NCI-H1417 (cell line): Measurements from ENCODE around the gene BCAS4.
"Not testable (repeated sequence)": the region's sequence is repeated elsewhere in the genome, so short reads cannot be mapped to it uniquely, and the experiment has no call there.

Source experiments
- DNase-seq, 3 experiments: peaks; one replicate each; lab custom pipeline; 2025; lab: John Stamatoyannopoulos, UW

Gene BCAS4

GRCh38 chr20:50876063-50876685 lies 81.3 kb downstream of the BCAS4 start:
- DNase-seq = no peak

GRCh38 chr20:50876816-50877215 lies 82.0 kb downstream of the BCAS4 start:
- DNase-seq = no peak

GRCh38 chr20:50877232-50877743 lies 82.4 kb downstream of the BCAS4 start:
- DNase-seq = no peak

GRCh38 chr20:50879649-50880550 lies 85.0 kb downstream of the BCAS4 start:
- no peak for DNase-seq

- not testable (repeated sequence) for DNase-seq
Measured at GRCh38 chr20:50881759-50882424, 87.0 kb downstream of the BCAS4 start.

GRCh38 chr20:50883856-50884255 lies 89.0 kb downstream of the BCAS4 start:
- DNase-seq = no peak

- no peak for DNase-seq
Measured at GRCh38 chr20:50885068-50885467, 90.2 kb downstream of the BCAS4 start.

GRCh38 chr20:50885781-50886180 lies 90.9 kb downstream of the BCAS4 start:
- DNase-seq = no peak

- no peak for DNase-seq
Measured at GRCh38 chr20:50886184-50886790, 91.4 kb downstream of the BCAS4 start.

- DNase-seq = no peak
Measured at GRCh38 chr20:50887576-50887975, 92.7 kb downstream of the BCAS4 start.

GRCh38 chr20:50891138-50891537 lies 96.3 kb downstream of the BCAS4 start:
- no peak for DNase-seq

GRCh38 chr20:50892394-50892793 lies 97.5 kb downstream of the BCAS4 start:
- DNase-seq = no peak

- DNase-seq = no peak
Measured at GRCh38 chr20:50893620-50894019, 98.8 kb downstream of the BCAS4 start.

- no peak for DNase-seq
Measured at GRCh38 chr20:50895111-50895830, 100.4 kb downstream of the BCAS4 start.

GRCh38 chr20:50898475-50898874 lies 103.6 kb downstream of the BCAS4 start:
- DNase-seq = no peak

- DNase-seq = peak in 1 of 3 experiments; percentile 39
Measured at GRCh38 chr20:50900261-50900660, 105.4 kb downstream of the BCAS4 start.

GRCh38 chr20:50901301-50901700 lies 106.4 kb downstream of the BCAS4 start:
- DNase-seq = no peak

- no peak for DNase-seq
Measured at GRCh38 chr20:50903353-50904051, 108.6 kb downstream of the BCAS4 start.

- peak in 1 of 3 experiments; percentile 3 for DNase-seq
Measured at GRCh38 chr20:50904067-50904570, 109.3 kb downstream of the BCAS4 start.

- no peak for DNase-seq
Measured at GRCh38 chr20:50909413-50909812, 114.6 kb downstream of the BCAS4 start.

- DNase-seq = no peak
Measured at GRCh38 chr20:50911030-50911429, 116.2 kb downstream of the BCAS4 start.
